RWPE2 (cell line): Measurements from ENCODE around the gene SYCE3.
A peak's percentile ranks its signal among the peaks of the same experiment; 100 is the strongest.

Source experiments
- ATAC-seq: fragments of 200-7000 bp; cut with Tn5 transposase; 3 replicates; pipeline ENCODE4 v1.9.1; 2021; ENCODE audit warnings: low read depth
- DNase-seq: peaks from one replicate; pipeline ENCODE4 v3.0.0-alpha.2; 2020; ENCODE audit warnings: low spot score
- H3K27ac ChIP-seq: fragments of 450-650 bp; 2 replicates; pipeline ENCODE4 v1.5.1; 2017; ENCODE audit warnings: mild to moderate bottlenecking; ENCODE audit not compliant: poor library complexity, severe bottlenecking
- H3K27me3 ChIP-seq: fragments of 250-450 bp; sonication (Bioruptor Pico); 2 replicates; pipeline ENCODE4 v1.5.1; 2021; ENCODE audit warnings: mild to moderate bottlenecking, moderate library complexity; ENCODE audit not compliant: insufficient read depth, poor library complexity, severe bottlenecking
- H3K36me3 ChIP-seq: fragments of 250-450 bp; sonication (Bioruptor Pico); 2 replicates; pipeline ENCODE4 v1.5.1; 2020; ENCODE audit warnings: low read depth, mild to moderate bottlenecking, moderate library complexity
- H3K4me1 ChIP-seq: fragments of 250-450 bp; sonication (Bioruptor Pico); 2 replicates; pipeline ENCODE4 v1.5.1; 2021; ENCODE audit warnings: mild to moderate bottlenecking, moderate library complexity; ENCODE audit not compliant: insufficient read depth, poor library complexity, severe bottlenecking
- H3K4me3 ChIP-seq: fragments of 250-450 bp; sonication (Bioruptor Pico); 2 replicates; pipeline ENCODE4 v1.5.1; 2021; ENCODE audit warnings: mild to moderate bottlenecking, moderate library complexity; ENCODE audit not compliant: severe bottlenecking
- H3K9me3 ChIP-seq: fragments of 250-450 bp; sonication (Bioruptor Pico); 2 replicates; pipeline ENCODE4 v1.5.1; 2021; ENCODE audit warnings: mild to moderate bottlenecking, moderate library complexity; ENCODE audit not compliant: severe bottlenecking
- CTCF ChIP-seq: fragments of 450-650 bp; IDR thresholded peaks from one replicate; pipeline ENCODE4 v1.5.1; 2017; ENCODE audit warnings: mild to moderate bottlenecking, moderate library complexity; ENCODE audit not compliant: poor library complexity, severe bottlenecking

Gene SYCE3

GRCh38 chr22:50576806-50577696 is 14.3 kb upstream of the SYCE3 start:
- Histone ChIP-seq H3K4me1 (no peaks in the 10 kb centered on the region), H3K27ac (no peak overlapping the region), H3K9me3 (no peaks in the 10 kb centered on the region), H3K27me3 (no peaks in the 10 kb centered on the region), H3K36me3 (peaks cover 27% of the 10 kb centered on the region), H3K4me3 (no peak overlapping the region)
- DNase-seq = no peak
- ATAC-seq = no peak
- TF ChIP-seq CTCF = no peak

GRCh38 chr22:50576070-50576469 is 13.4 kb upstream of the SYCE3 start:
- ATAC-seq = peak; percentile 35; the same call in 1 of the 3 replicates
- peaks cover 27% of the 10 kb centered on the region for H3K36me3 ChIP-seq

GRCh38 chr22:50575426-50575941 is 12.8 kb upstream of the SYCE3 start:
- H3K27me3 ChIP-seq = no peaks in the 10 kb centered on the region
- no peak overlapping the region for H3K4me3 ChIP-seq
- TF ChIP-seq CTCF = no peak
- H3K4me1 ChIP-seq = no peaks in the 10 kb centered on the region
- H3K36me3 ChIP-seq = peaks cover 27% of the 10 kb centered on the region
- ATAC-seq (no peak), DNase-seq (no peak)
- no peak overlapping the region for H3K27ac ChIP-seq
- H3K9me3 ChIP-seq = no peaks in the 10 kb centered on the region

More at GRCh38 chr22:50576070-50576469, 13.4 kb upstream of the SYCE3 start:
- no peak for DNase-seq
- H3K9me3 ChIP-seq = no peaks in the 10 kb centered on the region
- no peak overlapping the region for H3K4me3 ChIP-seq
- no peaks in the 10 kb centered on the region for H3K4me1 ChIP-seq
- H3K27me3 ChIP-seq = no peaks in the 10 kb centered on the region
- H3K27ac ChIP-seq = no peak overlapping the region
- peak; percentile 27 for TF ChIP-seq CTCF

GRCh38 chr22:50574383-50574755 is 11.7 kb upstream of the SYCE3 start:
- no peaks in the 10 kb centered on the region for H3K9me3 ChIP-seq
- peaks cover 20% of the 10 kb centered on the region for H3K36me3 ChIP-seq
- TF ChIP-seq CTCF = no peak
- no peaks in the 10 kb centered on the region for H3K27me3 ChIP-seq
- ATAC-seq = no peak
- DNase-seq = no peak
- H3K4me3 ChIP-seq = no peak overlapping the region
- H3K4me1 ChIP-seq = no peaks in the 10 kb centered on the region
- H3K27ac ChIP-seq = no peak overlapping the region
